ENCODE results near the gene STAC3. TPM values are rescaled to one million over a fixed set of nuclear protein-coding genes. Genes with fewer than 3 reads are reported as not detected.

The STAC3 gene
- total and polyA plus RNA-seq, 9 of the 15 experiments (the other 6 are each of a cell fraction or from before 2014, with no cell fraction given) = 0.45 to 6.4 (median 3.3) TPM

DNA sequence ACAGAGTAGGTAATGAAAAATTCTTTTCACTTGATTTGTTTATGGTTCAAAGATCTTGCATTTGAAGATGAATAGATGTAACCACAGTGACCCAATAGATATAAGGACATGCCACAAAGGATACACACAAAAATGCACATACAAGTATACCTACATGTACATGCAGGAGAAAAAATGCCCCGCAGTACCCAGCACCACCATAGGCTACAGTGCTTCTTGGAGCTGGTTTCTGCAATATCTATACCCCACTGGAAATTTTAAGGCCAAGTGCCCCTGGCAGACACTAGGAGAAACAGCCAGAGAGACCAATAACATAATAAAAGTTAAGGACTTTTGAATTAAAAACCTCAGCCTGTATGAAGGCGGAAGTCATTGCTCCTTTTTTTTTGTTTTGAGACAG lies 12.1 kb upstream of the STAC3 start:
- 4% methylated on average over 2 of the region's 2 CpGs for WGBS (ENCODE audit: insufficient coverage, low coverage, missing lambda C conversion rate)
- in situ Hi-C loops (cut with MboI) = no loop called here
- H3K4me1 ChIP-seq (replicated peaks in 1 of 2; ENCODE audit: control insufficient read depth in 2 of 2, insufficient read depth in 2 of 2, low read length in 2 of 2) = peaks cover 0 to 3% of the 10 kb centered on the region in 2 experiments; a peak in 2 of 5 replicates
- DNase-seq (ENCODE audit: extremely low read depth in 1 of 4, low spot score in 3 of 4) (no peak), ATAC-seq (no peak), FAIRE-seq (no peak)
- TF ChIP-seq PHB2 (IDR thresholded peaks at IDR 0.05; ENCODE audit: low read depth) = no peak
- no peak for TF ChIP-seq ZNF778 (CRISPR knock-in tag; IDR thresholded peaks at IDR 0.05)
- TF ChIP-seq, protein P1, sequence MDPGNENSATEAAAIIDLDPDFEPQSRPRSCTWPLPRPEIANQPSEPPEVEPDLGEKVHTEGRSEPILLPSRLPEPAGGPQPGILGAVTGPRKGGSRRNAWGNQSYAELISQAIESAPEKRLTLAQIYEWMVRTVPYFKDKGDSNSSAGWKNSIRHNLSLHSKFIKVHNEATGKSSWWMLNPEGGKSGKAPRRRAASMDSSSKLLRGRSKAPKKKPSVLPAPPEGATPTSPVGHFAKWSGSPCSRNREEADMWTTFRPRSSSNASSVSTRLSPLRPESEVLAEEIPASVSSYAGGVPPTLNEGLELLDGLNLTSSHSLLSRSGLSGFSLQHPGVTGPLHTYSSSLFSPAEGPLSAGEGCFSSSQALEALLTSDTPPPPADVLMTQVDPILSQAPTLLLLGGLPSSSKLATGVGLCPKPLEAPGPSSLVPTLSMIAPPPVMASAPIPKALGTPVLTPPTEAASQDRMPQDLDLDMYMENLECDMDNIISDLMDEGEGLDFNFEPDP (CRISPR knock-in tag; IDR thresholded peaks at IDR 0.05) = no peak
- TF ChIP-seq BRD4 (IDR thresholded peaks at IDR 0.05) = no peak
- TF ChIP-seq POU5F1 (IDR thresholded peaks at IDR 0.05; ENCODE audit: borderline replicate concordance, low read depth, low read length, partially characterized antibody) = no peak
- no peak for TF ChIP-seq BACH1 (tag; IDR thresholded peaks at IDR 0.05)
- no peak for TF ChIP-seq NCOA4 (IDR thresholded peaks at IDR 0.05; ENCODE audit: partially characterized antibody)
- no peak for TF ChIP-seq HNRNPLL (IDR thresholded peaks at IDR 0.05; ENCODE audit: low read depth, low read length, poor library complexity, severe bottlenecking)
- TF ChIP-seq NFE2L1 (tag; IDR thresholded peaks at IDR 0.05; ENCODE audit: borderline replicate concordance, low read depth) = no peak
- no peak for TF ChIP-seq ETV6 (IDR thresholded peaks at IDR 0.05; ENCODE audit: borderline replicate concordance in 1 of 2, low read depth in 2 of 2, low read length in 1 of 2)
- TF ChIP-seq ETV6 (CRISPR knock-in tag; IDR thresholded peaks at IDR 0.05; ENCODE audit: borderline replicate concordance) = no peak
- TF ChIP-seq ASH1L (IDR thresholded peaks at IDR 0.05; ENCODE audit: borderline replicate concordance, low read depth, partially characterized antibody) = no peak
- no peak for TF ChIP-seq PRMT5 (CRISPR knock-in tag; IDR thresholded peaks at IDR 0.05)
- TF ChIP-seq ZNF134 (CRISPR knock-in tag; conservative IDR thresholded peaks at IDR 0.05) = no peak
- no peak for TF ChIP-seq UBTF (IDR thresholded peaks at IDR 0.05; ENCODE audit: borderline replicate concordance in 1 of 2, low read depth in 2 of 2, low read length in 2 of 2)
- TF ChIP-seq, protein P2, sequence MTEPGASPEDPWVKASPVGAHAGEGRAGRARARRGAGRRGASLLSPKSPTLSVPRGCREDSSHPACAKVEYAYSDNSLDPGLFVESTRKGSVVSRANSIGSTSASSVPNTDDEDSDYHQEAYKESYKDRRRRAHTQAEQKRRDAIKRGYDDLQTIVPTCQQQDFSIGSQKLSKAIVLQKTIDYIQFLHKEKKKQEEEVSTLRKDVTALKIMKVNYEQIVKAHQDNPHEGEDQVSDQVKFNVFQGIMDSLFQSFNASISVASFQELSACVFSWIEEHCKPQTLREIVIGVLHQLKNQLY (CRISPR knock-in tag; conservative IDR thresholded peaks at IDR 0.05) = no peak
- TF ChIP-seq STAT5A (IDR thresholded peaks at IDR 0.05; ENCODE audit: borderline replicate concordance, low read length) = no peak
- TF ChIP-seq RBM34 (IDR thresholded peaks at IDR 0.05; ENCODE audit: borderline replicate concordance, insufficient read depth, low read length) = no peak
- no peak for TF ChIP-seq FOXJ3 (CRISPR knock-in tag; IDR thresholded peaks at IDR 0.05)
- no peak overlapping the region for H3K4me2 ChIP-seq (ENCODE audit: insufficient read depth, low read length)
- peaks cover 39% of the 10 kb centered on the region for H3K36me3 ChIP-seq (ENCODE audit: control insufficient read depth, insufficient read depth, low read length)
- H2AFZ ChIP-seq (ENCODE audit: low read depth, low read length) = no peak overlapping the region
- no peak overlapping the region for H3K9ac ChIP-seq (ENCODE audit: insufficient read depth in 1 of 2, low read depth in 2 of 2, low read length in 2 of 2)
- ChIA-PET POLR2A (no interaction called here), CTCF (ENCODE audit: low intra/inter-chr PET ratio) (interaction anchor here (0.6 to 1.6 kb wide), 6 partner anchors 114 to 255 kb away, joined by 3 to 20 read pairs (median 4); no protein-coding TSS in a partner anchor)
- no peaks in the 10 kb centered on the region for H3K27me3 ChIP-seq (ENCODE audit: control insufficient read depth in 2 of 2, insufficient read depth in 2 of 2, low read length in 2 of 2)
- no peaks in the 10 kb centered on the region for H3K9me3 ChIP-seq (replicated peaks; ENCODE audit: control insufficient read depth, insufficient read depth, low read depth, low read length)
- no peaks in the 10 kb centered on the region for H4K20me1 ChIP-seq (replicated peaks; ENCODE audit: control insufficient read depth, insufficient read depth, low read length)
- no peak overlapping the region for H3K4me3 ChIP-seq
- no TSS peak for BruUV-seq (replicated peaks)
- no peaks in the 10 kb centered on the region for H3K9me1 ChIP-seq (ENCODE audit: control insufficient read depth, insufficient read depth, low read length)
- intact Hi-C loops (cut with micrococcal nuclease) = loop anchor here (1.0 kb wide), 1 partner anchor 190 kb away; no protein-coding TSS in a partner anchor
- no peak overlapping the region for H3K27ac ChIP-seq (ENCODE audit: extremely low read depth, low read depth, low read length)
- no peaks in the 10 kb centered on the region for H3K79me2 ChIP-seq (ENCODE audit: control insufficient read depth, insufficient read depth, low read length)
